Measurements from ENCODE around the gene MAPRE2. TPM values are rescaled to one million over a fixed set of nuclear protein-coding genes. Genes with fewer than 3 reads are reported as not detected.

MAPRE2 gene
- total RNA-seq, 4 donors from 2014 or later = 21.8 to 57.7 (median 40.0) TPM

- H3K4me3 ChIP-seq (ENCODE audit: low read depth, poor library complexity, severe bottlenecking) = no peak overlapping the region
- TF ChIP-seq CTCF (IDR thresholded peaks at IDR 0.05) (no peak), POLR2A (IDR thresholded peaks at IDR 0.05) (no peak)
- intact Hi-C loops (cut with DNase I; ENCODE audit: low total_unique reads) = loop anchor here (10.0 kb wide), 1 partner anchor 53 kb away; no protein-coding TSS in a partner anchor
- no peak for DNase-seq (ENCODE audit: low spot score in 2 of 2)
These were observed 36.7 kb downstream of the MAPRE2 start for GRCh38 chr18:35077937-35078336.

GRCh38 chr18:35080058-35080457, 38.8 kb downstream of the MAPRE2 start:
- TF ChIP-seq POLR2A (IDR thresholded peaks at IDR 0.05) (no peak), CTCF (IDR thresholded peaks at IDR 0.05) (no peak)
- no peak overlapping the region for H3K4me3 ChIP-seq (ENCODE audit: low read depth, poor library complexity, severe bottlenecking)
- DNase-seq (ENCODE audit: low spot score in 2 of 2) = no peak
- WGBS, 2 donors = 91 to 100% methylated on average over 1 of the region's 1 CpG
- intact Hi-C loops (cut with DNase I; ENCODE audit: low total_unique reads) = no loop called here

GRCh38 chr18:35083174-35083712, 42.0 kb downstream of the MAPRE2 start:
- 82 to 87% methylated on average over 3 of the region's 3 CpGs for WGBS, 2 donors
- DNase-seq (ENCODE audit: low spot score in 2 of 2) = no peak
- intact Hi-C loops (cut with DNase I; ENCODE audit: low total_unique reads) = no loop called here
- TF ChIP-seq POLR2A (IDR thresholded peaks at IDR 0.05) (no peak), CTCF (IDR thresholded peaks at IDR 0.05) (no peak)
- no peak overlapping the region for H3K4me3 ChIP-seq (ENCODE audit: low read depth, poor library complexity, severe bottlenecking)

GRCh38 chr18:35084494-35085449, 43.6 kb downstream of the MAPRE2 start:
- intact Hi-C loops (cut with DNase I; ENCODE audit: low total_unique reads) = no loop called here
- 70 to 76% methylated on average over 5 of the region's 5 CpGs for WGBS, 2 donors
- DNase-seq (ENCODE audit: low spot score in 2 of 2) = no peak
- H3K4me3 ChIP-seq (ENCODE audit: low read depth, poor library complexity, severe bottlenecking) = no peak overlapping the region
- TF ChIP-seq POLR2A (IDR thresholded peaks at IDR 0.05) (no peak), CTCF (IDR thresholded peaks at IDR 0.05) (no peak)

GRCh38 chr18:35085450-35086380, 44.5 kb downstream of the MAPRE2 start:
- DNase-seq (ENCODE audit: low spot score in 2 of 2) = no peak
- no peak overlapping the region for H3K4me3 ChIP-seq (ENCODE audit: low read depth, poor library complexity, severe bottlenecking)
- intact Hi-C loops (cut with DNase I; ENCODE audit: low total_unique reads) = no loop called here
- TF ChIP-seq POLR2A (IDR thresholded peaks at IDR 0.05) (no peak), CTCF (IDR thresholded peaks at IDR 0.05) (no peak)
- 58 to 63% methylated on average over 3 of the region's 3 CpGs for WGBS, 2 donors

Measured in lower leg skin (tissue), 4 donors.